ENCODE data around the gene TENM4.

DNA sequence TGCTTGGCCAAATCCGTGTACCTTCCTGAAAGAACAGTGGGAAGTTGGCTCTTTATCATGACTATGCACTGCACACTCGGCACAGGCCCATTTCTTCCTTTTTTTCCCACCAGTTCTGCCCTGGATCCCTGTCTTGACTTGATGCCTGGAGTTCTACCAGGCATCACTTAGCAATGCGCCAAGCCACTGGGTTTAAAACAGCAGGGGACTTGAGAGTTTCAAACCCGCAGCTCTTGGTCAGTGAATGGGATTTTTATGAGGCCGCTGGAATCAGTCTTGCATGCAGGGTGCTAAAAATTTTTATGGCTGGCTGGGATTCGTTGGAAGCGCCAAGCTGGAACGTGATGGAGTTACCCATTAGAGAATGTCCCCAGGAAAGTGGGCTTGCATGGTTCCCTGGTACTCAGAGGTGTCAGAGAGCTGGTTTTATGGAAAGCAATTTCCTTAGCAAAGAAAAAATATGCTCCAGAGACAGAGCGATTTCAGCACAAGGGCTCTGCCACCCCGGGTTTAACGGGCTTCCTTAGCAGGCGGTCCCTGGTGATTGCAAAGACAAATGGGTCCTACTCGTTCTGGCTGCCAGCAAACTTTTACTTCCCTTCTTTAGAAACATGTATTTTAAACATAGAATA lies 432.9 kb downstream of the TENM4 start:
- TF ChIP-seq POLR2A (IDR thresholded peaks at IDR 0.05) = no peak
- TF ChIP-seq, protein P1, sequence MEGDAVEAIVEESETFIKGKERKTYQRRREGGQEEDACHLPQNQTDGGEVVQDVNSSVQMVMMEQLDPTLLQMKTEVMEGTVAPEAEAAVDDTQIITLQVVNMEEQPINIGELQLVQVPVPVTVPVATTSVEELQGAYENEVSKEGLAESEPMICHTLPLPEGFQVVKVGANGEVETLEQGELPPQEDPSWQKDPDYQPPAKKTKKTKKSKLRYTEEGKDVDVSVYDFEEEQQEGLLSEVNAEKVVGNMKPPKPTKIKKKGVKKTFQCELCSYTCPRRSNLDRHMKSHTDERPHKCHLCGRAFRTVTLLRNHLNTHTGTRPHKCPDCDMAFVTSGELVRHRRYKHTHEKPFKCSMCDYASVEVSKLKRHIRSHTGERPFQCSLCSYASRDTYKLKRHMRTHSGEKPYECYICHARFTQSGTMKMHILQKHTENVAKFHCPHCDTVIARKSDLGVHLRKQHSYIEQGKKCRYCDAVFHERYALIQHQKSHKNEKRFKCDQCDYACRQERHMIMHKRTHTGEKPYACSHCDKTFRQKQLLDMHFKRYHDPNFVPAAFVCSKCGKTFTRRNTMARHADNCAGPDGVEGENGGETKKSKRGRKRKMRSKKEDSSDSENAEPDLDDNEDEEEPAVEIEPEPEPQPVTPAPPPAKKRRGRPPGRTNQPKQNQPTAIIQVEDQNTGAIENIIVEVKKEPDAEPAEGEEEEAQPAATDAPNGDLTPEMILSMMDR (IDR thresholded peaks at IDR 0.05) = no peak

Measured in uterus (tissue), 2 donors.